Gastroesophageal sphincter (tissue), 4 donors: ENCODE measurements around the gene GLUL. TPM values are rescaled to one million over a fixed set of nuclear protein-coding genes. Genes with fewer than 3 reads are reported as not detected.
"Not testable (repeated sequence)": the region's sequence is repeated elsewhere in the genome, so short reads cannot be mapped to it uniquely, and the experiment has no call there.

Experiments
- ATAC-seq: fragments of 150-250 bp; one replicate; pipeline ENCODE4 v1.9.1; 2016; ENCODE audit warnings: mild to moderate bottlenecking, moderate library complexity
- H3K27ac ChIP-seq, 4 donors: fragments of 200-600 bp; sonication (generic) in 3 of 4; 1 replicate in 3 of 4; 2 replicates in 1 of 4; pipeline ENCODE4 v1.5.1; 2016 to 2019
- H3K27me3 ChIP-seq: fragments of 200-600 bp; sonication (generic); one replicate; pipeline ENCODE4 v1.5.1; 2019
- H3K36me3 ChIP-seq, 2 donors: fragments of 200-600 bp; sonication (generic); one replicate each; pipeline ENCODE4 v1.5.1; 2019; ENCODE audit warnings: control low read depth in 1 of 2
- H3K4me1 ChIP-seq, 3 donors: fragments of 200-600 bp; sonication (generic); 1 replicate in 2 of 3; 2 replicates in 1 of 3; pipeline ENCODE4 v1.5.1; 2016 to 2019; ENCODE audit warnings: control low read depth in 2 of 3
- H3K4me3 ChIP-seq, 2 donors: fragments of 200-600 bp; sonication (generic); one replicate each; pipeline ENCODE4 v1.5.1; 2019; ENCODE audit warnings: mild to moderate bottlenecking in 1 of 2, moderate library complexity in 1 of 2
- H3K9me3 ChIP-seq, 3 donors: fragments of 200-600 bp; sonication (generic); one replicate each; pipeline ENCODE4 v1.5.1; 2017 to 2019; ENCODE audit warnings: control low read depth in 2 of 3
- CTCF ChIP-seq, 4 experiments: fragments of 200-600 bp in 2 of 4; fragments of 450-650 bp in 2 of 4; sonication (generic) in 1 of 4; IDR thresholded peaks; one replicate each; pipeline ENCODE4 v1.5.1; 2017 to 2019; ENCODE audit warnings: antibody characterized with exemption in 4 of 4, mild to moderate bottlenecking in 2 of 4, moderate library complexity in 2 of 4
- EP300 ChIP-seq: sonication (generic); formaldehyde crosslinking; IDR thresholded peaks from one replicate; pipeline ENCODE4 v1.6.1; 2017; ENCODE audit warnings: antibody characterized with exemption, mild to moderate bottlenecking
- POLR2A ChIP-seq, 2 donors: fragments of 450-650 bp; IDR thresholded peaks; one replicate each; pipeline ENCODE4 v1.6.1; 2017; ENCODE audit warnings: antibody characterized with exemption in 2 of 2, mild to moderate bottlenecking in 2 of 2, moderate library complexity in 1 of 2
- POLR2AphosphoS5 ChIP-seq: sonication (generic); formaldehyde crosslinking; IDR thresholded peaks from one replicate; pipeline ENCODE4 v1.6.1; 2017; ENCODE audit warnings: antibody characterized with exemption
- WGBS, 2 donors: methylation state at CpG; one replicate each; pipeline ENCODE4 v1.1.5; 2018; ENCODE audit warnings: low coverage in 1 of 2; 5-methylcytosine and 5-hydroxymethylcytosine counted together
- total RNA-seq, 4 donors: library from RNA; depleted of rRNA; stranded (reverse); fragments of >200 nt; gene quantifications; one replicate each; pipeline ENCODE4 v1.1.0, GENCODE V29; 2016

GLUL gene
- total RNA-seq, 4 donors from 2014 or later, result 2,239 to 3,071 (median 2,830) TPM

GRCh38 chr1:182384387-182384960 is 7.1 kb downstream of the GLUL start:
- peaks cover 18 to 82% of the 10 kb centered on the region in 2 donors for H3K36me3 ChIP-seq

GRCh38 chr1:182383934-182384333 is 7.7 kb downstream of the GLUL start:
- ATAC-seq, result no peak
- no peak overlapping the region for H3K4me3 ChIP-seq
- no peaks in the 10 kb centered on the region for H3K27me3 ChIP-seq
- H3K27ac ChIP-seq, result peak overlapping the region in 3 of 4 donors; percentile 33 to 37 (median 36)
- H3K4me1 ChIP-seq, result peaks cover 3 to 63% (median 12%) of the 10 kb centered on the region in 3 donors
- H3K9me3 ChIP-seq, result no peaks in the 10 kb centered on the region
- H3K36me3 ChIP-seq, result peaks cover 18 to 82% of the 10 kb centered on the region in 2 donors
- peak; percentile 50 for TF ChIP-seq POLR2AphosphoS5
- TF ChIP-seq EP300, result no peak
- WGBS, 2 donors, result 81 to 93% methylated on average over 7 of the region's 7 CpGs

More at GRCh38 chr1:182384387-182384960, 7.1 kb downstream of the GLUL start:
- ATAC-seq, result no peak
- no peak overlapping the region for H3K4me3 ChIP-seq
- H3K9me3 ChIP-seq, result no peaks in the 10 kb centered on the region
- WGBS, 2 donors, result 87 to 100% methylated on average over 3 to 10 of the region's 19 CpGs
- H3K27me3 ChIP-seq, result no peaks in the 10 kb centered on the region
- peak overlapping the region in 2 of 4 donors; percentile 36 to 37 for H3K27ac ChIP-seq
- peak; percentile 52 for TF ChIP-seq POLR2AphosphoS5
- TF ChIP-seq POLR2A (IDR thresholded peaks at IDR 0.05), result no peak
- TF ChIP-seq CTCF (IDR thresholded peaks at IDR 0.05), result no peak
- TF ChIP-seq EP300, result no peak
- H3K4me1 ChIP-seq, result peaks cover 3 to 64% (median 12%) of the 10 kb centered on the region in 3 donors

GRCh38 chr1:182383037-182383661 is 8.4 kb downstream of the GLUL start:
- TF ChIP-seq CTCF (IDR thresholded peaks at IDR 0.05) (no peak), POLR2A (IDR thresholded peaks at IDR 0.05) (peak in 1 of 2 donors; percentile 5), EP300 (no peak), POLR2AphosphoS5 (peak; percentile 28)
- peak overlapping the region in 1 of 4 donors; percentile 36 for H3K27ac ChIP-seq
- peaks cover 18 to 74% of the 10 kb centered on the region in 2 donors for H3K36me3 ChIP-seq
- H3K27me3 ChIP-seq, result no peaks in the 10 kb centered on the region
- no peak overlapping the region for H3K4me3 ChIP-seq
- 72 to 100% methylated on average over 2 to 4 of the region's 4 CpGs for WGBS, 2 donors
- no peak for ATAC-seq
- peaks cover 3 to 55% (median 9%) of the 10 kb centered on the region in 3 donors for H3K4me1 ChIP-seq
- H3K9me3 ChIP-seq, result no peaks in the 10 kb centered on the region

GRCh38 chr1:182381962-182382819 is 9.4 kb downstream of the GLUL start:
- TF ChIP-seq POLR2A (IDR thresholded peaks at IDR 0.05) (peak in 1 of 2 donors; percentile 13), EP300 (no peak), POLR2AphosphoS5 (peak; percentile 22), CTCF (IDR thresholded peaks at IDR 0.05) (no peak)
- peaks cover 18 to 64% of the 10 kb centered on the region in 2 donors for H3K36me3 ChIP-seq
- peak; percentile 14 for ATAC-seq
- H3K27ac ChIP-seq, result peak overlapping the region in 3 of 4 donors; percentile 36 to 60 (median 59)
- 74 to 81% methylated on average over 7 to 8 of the region's 9 CpGs for WGBS, 2 donors
- peaks cover 3 to 54% (median 13%) of the 10 kb centered on the region in 3 donors for H3K4me1 ChIP-seq
- no peak overlapping the region for H3K4me3 ChIP-seq
- H3K27me3 ChIP-seq, result no peaks in the 10 kb centered on the region
- H3K9me3 ChIP-seq, result no peaks in the 10 kb centered on the region

GRCh38 chr1:182380199-182380598 is 11.4 kb downstream of the GLUL start:
- WGBS, 2 donors, result 78 to 86% methylated on average over 3 to 4 of the region's 4 CpGs
- H3K27me3 ChIP-seq, result no peaks in the 10 kb centered on the region
- H3K9me3 ChIP-seq, result no peaks in the 10 kb centered on the region
- TF ChIP-seq POLR2AphosphoS5 (no peak), POLR2A (IDR thresholded peaks at IDR 0.05) (no peak), CTCF (IDR thresholded peaks at IDR 0.05) (no peak), EP300 (no peak)
- no peak for ATAC-seq
- H3K36me3 ChIP-seq, result peaks cover 12 to 44% of the 10 kb centered on the region in 2 donors
- H3K4me3 ChIP-seq, result no peak overlapping the region
- H3K4me1 ChIP-seq, result peaks cover 0 to 36% (median 6%) of the 10 kb centered on the region in 3 donors
- H3K27ac ChIP-seq, result peak overlapping the region in 2 of 4 donors; percentile 58 to 59

- Histone ChIP-seq H3K36me3 (peaks cover 12 to 40% of the 10 kb centered on the region in 2 donors), H3K4me1 (peaks cover 0 to 35% (median 6%) of the 10 kb centered on the region in 3 donors), H3K27ac (peak overlapping the region in 2 of 4 donors; percentile 58 to 59)
- H3K9me3 ChIP-seq, ATAC-seq, H3K4me3 ChIP-seq, H3K27me3 ChIP-seq: not testable (repeated sequence)
- 85 to 100% methylated on average over 2 to 5 of the region's 7 CpGs for WGBS, 2 donors
Measured at GRCh38 chr1:182379781-182380180, 11.8 kb downstream of the GLUL start.
